ENCODE results near the gene PIP5K1A. TPM values are rescaled to one million over a fixed set of nuclear protein-coding genes. Genes with fewer than 3 reads are reported as not detected.

PIP5K1A gene
- total RNA-seq, 1 donor from 2014 or later, result 47.9 TPM

DNA sequence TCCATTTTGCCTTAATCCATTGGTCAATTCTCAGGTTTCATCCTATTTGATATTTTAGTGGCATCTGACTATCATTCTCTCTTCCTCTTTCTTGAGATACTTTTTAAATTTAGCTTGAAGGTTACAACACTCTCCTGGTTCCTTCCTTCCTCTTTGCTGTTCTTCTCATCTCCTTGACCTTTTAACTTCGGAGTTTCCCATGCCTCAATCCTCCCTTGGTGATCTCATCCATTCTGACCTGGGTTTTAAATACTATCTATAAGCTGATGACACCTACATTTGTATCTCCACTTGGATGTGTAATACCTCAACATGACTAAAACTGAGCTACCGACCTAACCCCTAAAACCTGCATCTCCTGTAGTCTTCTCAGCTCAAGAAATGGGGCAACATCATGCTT is 78.9 kb downstream of the PIP5K1A start:
- Histone ChIP-seq H3K27ac (peak overlapping the region; percentile 31), H3K4me1 (peaks cover 4% of the 10 kb centered on the region), H3K27me3 (ENCODE audit: low read depth) (no peaks in the 10 kb centered on the region), H3K9me3 (no peaks in the 10 kb centered on the region), H3K36me3 (no peaks in the 10 kb centered on the region), H3K4me3 (no peak overlapping the region)
- ATAC-seq, result no peak
- intact Hi-C loops (cut with DNase I), result no loop called here
- TF ChIP-seq, protein P1, sequence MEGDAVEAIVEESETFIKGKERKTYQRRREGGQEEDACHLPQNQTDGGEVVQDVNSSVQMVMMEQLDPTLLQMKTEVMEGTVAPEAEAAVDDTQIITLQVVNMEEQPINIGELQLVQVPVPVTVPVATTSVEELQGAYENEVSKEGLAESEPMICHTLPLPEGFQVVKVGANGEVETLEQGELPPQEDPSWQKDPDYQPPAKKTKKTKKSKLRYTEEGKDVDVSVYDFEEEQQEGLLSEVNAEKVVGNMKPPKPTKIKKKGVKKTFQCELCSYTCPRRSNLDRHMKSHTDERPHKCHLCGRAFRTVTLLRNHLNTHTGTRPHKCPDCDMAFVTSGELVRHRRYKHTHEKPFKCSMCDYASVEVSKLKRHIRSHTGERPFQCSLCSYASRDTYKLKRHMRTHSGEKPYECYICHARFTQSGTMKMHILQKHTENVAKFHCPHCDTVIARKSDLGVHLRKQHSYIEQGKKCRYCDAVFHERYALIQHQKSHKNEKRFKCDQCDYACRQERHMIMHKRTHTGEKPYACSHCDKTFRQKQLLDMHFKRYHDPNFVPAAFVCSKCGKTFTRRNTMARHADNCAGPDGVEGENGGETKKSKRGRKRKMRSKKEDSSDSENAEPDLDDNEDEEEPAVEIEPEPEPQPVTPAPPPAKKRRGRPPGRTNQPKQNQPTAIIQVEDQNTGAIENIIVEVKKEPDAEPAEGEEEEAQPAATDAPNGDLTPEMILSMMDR (IDR thresholded peaks at IDR 0.05), result no peak
- no peak for DNase-seq

DNA sequence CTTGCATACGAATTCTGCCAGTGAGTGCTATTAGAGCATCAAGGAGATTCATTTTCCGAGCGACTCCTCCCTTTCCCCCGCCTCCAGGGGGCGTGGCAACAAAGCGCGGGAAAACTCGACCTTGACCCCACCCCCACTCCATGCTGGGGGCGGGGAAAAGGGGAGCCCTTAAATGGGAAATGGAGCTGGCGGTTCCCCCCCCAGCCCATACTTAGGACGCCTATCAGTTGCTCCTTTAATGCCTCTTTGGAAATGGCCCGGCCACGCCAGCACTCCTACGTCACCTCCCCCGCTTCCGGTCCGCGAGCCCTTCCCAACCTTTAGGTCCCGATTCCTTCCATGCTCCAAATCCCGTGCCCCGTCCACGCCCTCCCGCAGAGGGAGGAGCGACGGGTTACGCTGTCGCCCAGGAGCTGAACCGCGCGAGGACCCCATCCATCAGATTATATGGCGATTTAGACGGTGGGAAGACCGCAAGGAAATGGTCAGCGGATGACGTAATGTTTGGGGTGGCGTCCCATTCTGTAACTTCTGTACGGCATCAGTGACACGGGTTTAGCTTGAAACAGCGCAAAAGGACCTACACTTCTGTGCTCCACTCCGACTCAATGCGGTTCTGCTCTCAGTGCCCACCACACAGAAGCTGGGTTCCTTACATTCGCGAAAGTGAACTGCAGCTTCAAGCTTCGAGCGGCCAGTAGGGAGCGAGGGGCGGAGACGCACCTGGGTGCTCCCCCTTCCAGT is 83.0 kb downstream of the PIP5K1A start:
- intact Hi-C loops (cut with DNase I), result no loop called here
- TF ChIP-seq, protein P1 (IDR thresholded peaks at IDR 0.05), result peak; percentile 25
- peak overlapping the region; percentile 97 for H3K27ac ChIP-seq
- DNase-seq (peak; percentile 97), ATAC-seq (peak; percentile 86 to 89)
- peak overlapping the region; percentile 89 for H3K4me3 ChIP-seq
- H3K9me3 ChIP-seq, result no peaks in the 10 kb centered on the region
- peaks cover 14% of the 10 kb centered on the region for H3K36me3 ChIP-seq
- peaks cover 19% of the 10 kb centered on the region for H3K4me1 ChIP-seq
- no peaks in the 10 kb centered on the region for H3K27me3 ChIP-seq (ENCODE audit: low read depth)

DNA sequence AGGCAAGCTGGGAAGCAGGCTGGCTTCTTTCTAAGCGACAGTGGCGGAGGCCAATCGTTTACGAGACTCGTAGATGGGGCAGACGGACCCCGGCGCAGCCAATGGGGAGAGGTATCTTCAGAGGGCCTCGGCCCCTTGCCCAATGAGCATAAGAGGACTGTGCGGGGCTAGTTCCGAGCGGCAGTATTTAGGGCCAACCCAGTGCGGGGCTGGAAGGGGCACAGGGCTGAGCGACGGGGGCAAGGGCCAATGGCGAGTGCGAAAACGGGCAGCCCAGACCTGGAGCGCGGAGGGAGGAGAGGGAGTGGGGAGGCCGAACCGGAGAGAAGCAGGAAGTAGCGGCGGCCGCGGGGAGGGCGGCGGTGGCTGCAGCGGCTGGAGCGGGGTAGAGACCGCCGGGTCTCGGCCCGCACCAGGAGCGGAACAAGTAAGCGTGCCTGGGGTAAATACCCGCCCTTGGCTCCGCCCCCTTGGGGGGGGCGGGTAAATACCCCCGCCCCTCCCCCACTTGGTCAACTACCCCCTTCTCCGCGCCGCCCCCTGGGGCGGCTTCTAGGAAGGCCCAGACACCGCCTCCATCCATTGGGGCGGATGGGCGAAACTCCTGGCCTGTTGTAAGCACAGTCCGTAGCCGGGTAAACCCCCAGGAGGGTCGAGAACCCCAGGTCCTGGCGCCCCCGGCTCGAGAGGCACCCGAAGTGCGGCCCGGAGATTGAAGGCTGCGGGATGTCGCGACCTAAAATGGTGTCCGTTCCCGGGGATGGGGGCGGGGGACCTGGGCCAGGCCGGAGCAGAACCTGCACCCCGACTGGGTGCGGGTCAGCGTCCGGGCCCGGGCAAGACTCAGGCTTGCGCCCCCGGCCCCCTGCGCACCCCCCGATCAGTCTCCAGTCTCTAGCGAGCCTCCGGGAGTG is 83.9 kb downstream of the PIP5K1A start, which contains the start of gene ZNF687:
Gene ZNF687, plus strand, starts transcription at position 331 of the 914 bp plus-strand sequence. CDS start 3,993 bp downstream, outside the sequence.
- Histone ChIP-seq H3K27me3 (ENCODE audit: low read depth) (no peaks in the 10 kb centered on the region), H3K4me1 (peaks cover 19% of the 10 kb centered on the region), H3K4me3 (peak within 1 kb of the TSS; percentile 89), H3K9me3 (no peaks in the 10 kb centered on the region), H3K36me3 (peaks cover 22% of the 10 kb centered on the region), H3K27ac (peak within 1 kb of the TSS; percentile 97)
- peak; percentile 93 to 96 for ATAC-seq
- DNase-seq, result peak; percentile 100
- intact Hi-C loops (cut with DNase I), result no loop called here
- TF ChIP-seq, protein P1 (IDR thresholded peaks at IDR 0.05), result no peak

DNA sequence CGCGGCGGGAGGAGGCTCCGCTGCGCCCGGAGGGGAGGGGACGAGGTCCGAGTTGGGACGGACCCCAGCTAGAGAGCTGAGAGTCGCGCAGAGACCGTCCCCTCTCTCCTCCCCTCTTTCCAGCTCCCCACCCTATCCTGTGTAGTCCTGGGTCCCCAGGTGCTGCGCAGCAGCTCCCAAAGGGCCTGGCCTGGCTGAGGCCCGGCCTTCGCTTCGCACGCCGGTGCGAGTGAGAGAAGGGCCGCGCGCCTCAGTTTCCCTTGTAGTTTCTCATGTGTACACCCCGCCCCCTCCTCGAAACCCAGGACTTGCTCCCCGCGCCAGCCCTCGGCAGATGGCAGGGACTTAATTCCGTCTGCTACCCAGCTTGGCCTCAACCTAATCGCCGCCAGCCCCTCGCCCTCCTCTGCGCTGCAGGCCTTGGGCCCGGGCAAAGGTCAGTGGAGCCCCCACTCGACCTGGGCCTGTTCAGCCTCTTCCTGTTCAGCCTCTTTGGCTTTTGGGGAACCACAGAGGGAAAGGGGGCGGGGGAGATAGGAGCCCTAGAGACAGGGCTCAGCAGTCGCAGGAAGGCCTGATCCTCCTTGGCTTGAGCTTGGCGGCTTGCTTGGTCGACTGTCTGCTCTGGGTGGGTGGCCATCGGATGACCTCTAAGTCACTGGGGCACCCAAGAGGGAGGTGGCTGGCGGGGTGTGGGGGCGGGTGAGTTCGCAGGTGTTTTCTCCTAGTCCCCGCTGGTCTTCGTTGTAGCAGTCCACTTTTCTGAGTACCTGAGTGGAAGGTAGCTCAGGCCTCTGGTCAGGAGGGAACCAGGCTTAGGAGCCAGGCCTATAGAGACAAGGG is 84.8 kb downstream of the PIP5K1A start:
- peak; percentile 70 for DNase-seq
- intact Hi-C loops (cut with DNase I), result no loop called here
- peak; percentile 0 to 1 for ATAC-seq
- peaks cover 19% of the 10 kb centered on the region for H3K4me1 ChIP-seq
- H3K9me3 ChIP-seq, result no peaks in the 10 kb centered on the region
- peak overlapping the region; percentile 89 for H3K4me3 ChIP-seq
- peaks cover 31% of the 10 kb centered on the region for H3K36me3 ChIP-seq
- TF ChIP-seq, protein P1 (IDR thresholded peaks at IDR 0.05), result no peak
- H3K27me3 ChIP-seq (ENCODE audit: low read depth), result no peaks in the 10 kb centered on the region
- peak overlapping the region; percentile 97 for H3K27ac ChIP-seq
